ENCODE data around the gene GSX2.

DNA sequence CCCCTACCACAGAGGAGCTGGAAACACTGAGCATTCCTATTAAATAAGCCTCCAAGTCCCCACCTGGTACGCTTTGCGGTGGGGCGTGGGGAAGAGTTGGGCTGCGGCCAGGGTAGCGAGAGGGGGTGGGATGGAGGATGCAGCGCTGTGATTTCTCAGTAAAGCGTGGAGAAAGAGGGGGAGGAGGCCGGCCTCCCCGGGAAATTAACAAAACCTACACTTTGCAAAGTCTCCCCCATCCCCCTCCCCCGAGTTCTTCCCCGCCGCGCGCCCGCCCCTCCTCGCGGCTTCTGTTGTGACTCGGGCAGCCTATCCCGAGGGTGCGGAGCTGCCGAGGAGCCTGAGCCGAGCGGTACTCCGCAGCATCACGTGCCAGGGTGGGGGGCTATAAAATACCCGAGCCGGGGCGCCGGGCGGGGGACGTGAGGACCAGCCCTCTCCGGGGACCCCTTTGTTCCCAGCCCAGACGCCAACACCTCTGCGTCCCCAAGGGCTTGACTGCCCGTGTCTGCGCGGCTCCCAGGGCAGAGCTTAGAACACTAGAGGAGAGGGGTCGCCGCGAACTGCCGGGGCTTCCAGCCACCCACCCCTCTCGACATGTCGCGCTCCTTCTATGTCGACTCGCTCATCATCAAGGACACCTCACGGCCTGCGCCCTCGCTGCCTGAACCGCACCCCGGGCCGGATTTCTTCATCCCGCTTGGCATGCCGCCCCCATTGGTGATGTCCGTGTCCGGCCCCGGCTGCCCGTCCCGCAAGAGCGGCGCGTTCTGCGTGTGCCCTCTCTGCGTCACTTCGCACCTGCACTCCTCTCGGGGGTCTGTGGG is at the start of gene GSX2:
- TF ChIP-seq, protein P1, sequence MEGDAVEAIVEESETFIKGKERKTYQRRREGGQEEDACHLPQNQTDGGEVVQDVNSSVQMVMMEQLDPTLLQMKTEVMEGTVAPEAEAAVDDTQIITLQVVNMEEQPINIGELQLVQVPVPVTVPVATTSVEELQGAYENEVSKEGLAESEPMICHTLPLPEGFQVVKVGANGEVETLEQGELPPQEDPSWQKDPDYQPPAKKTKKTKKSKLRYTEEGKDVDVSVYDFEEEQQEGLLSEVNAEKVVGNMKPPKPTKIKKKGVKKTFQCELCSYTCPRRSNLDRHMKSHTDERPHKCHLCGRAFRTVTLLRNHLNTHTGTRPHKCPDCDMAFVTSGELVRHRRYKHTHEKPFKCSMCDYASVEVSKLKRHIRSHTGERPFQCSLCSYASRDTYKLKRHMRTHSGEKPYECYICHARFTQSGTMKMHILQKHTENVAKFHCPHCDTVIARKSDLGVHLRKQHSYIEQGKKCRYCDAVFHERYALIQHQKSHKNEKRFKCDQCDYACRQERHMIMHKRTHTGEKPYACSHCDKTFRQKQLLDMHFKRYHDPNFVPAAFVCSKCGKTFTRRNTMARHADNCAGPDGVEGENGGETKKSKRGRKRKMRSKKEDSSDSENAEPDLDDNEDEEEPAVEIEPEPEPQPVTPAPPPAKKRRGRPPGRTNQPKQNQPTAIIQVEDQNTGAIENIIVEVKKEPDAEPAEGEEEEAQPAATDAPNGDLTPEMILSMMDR (IDR thresholded peaks at IDR 0.05; ENCODE audit: borderline replicate concordance, extremely low read depth, low read length, poor library complexity, severe bottlenecking): no peak
- TF ChIP-seq EZH2 (IDR thresholded peaks at IDR 0.05; ENCODE audit: borderline replicate concordance, low read depth, low read length, severe bottlenecking): no peak

All from DND-41 (cell line).